ENCODE measurements around the gene CRYGS. TPM values are rescaled to one million over a fixed set of nuclear protein-coding genes. Genes with fewer than 3 reads are reported as not detected.
A peak's percentile ranks its signal among the peaks of the same experiment; 100 is the strongest.
"Not testable (repeated sequence)": the region's sequence is repeated elsewhere in the genome, so short reads cannot be mapped to it uniquely, and the experiment has no call there.

The CRYGS gene
- total RNA-seq, 1 experiment from 2014 or later = 0.63 TPM

DNA sequence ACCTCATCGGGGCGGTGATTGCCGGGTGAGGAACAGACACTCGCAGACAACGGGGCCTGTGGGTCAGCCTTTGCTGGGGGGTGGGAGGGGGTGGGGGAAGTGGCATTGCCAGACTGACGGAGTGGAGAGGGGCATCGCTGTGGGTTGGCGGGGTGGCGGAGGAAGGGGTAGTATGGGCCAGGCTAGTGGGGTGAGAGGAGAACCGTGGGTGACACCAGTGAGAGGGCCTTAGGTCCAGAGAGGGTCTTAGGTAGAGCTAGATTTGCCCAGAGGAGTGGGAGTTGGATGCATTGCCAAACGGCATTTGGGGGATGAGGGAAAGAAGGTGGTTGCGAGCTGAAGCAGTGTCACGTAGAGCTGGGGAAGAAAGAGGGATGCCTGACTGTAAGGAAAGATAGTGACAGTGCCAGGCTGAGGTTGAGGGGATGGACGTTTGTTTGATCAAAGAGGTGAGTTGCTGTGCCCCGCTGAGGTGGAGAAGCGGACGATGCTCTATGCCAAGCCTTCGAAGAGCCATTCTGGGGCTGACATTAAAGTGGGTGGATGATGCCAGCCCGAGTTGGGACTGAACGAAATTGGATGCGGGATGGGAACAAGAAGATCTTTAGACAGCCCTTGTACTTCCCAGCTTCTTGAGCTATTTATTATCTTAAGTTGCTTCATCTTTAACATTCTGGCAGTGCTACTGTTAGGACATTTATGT is 26.9 kb upstream of the CRYGS start:
- Histone ChIP-seq H3K36me3 (peaks cover 46% of the 10 kb centered on the region), H3K27me3 (replicated peaks) (no peaks in the 10 kb centered on the region), H3K4me1 (replicated peaks) (peaks cover 13% of the 10 kb centered on the region), H3K4me3 (peak overlapping the region; percentile 89), H3K9me3 (replicated peaks) (no peaks in the 10 kb centered on the region), H3K27ac (peak overlapping the region; percentile 87)
- DNase-seq (ENCODE audit: low read depth in 1 of 2, low spot score in 2 of 2) = no peak

DNA sequence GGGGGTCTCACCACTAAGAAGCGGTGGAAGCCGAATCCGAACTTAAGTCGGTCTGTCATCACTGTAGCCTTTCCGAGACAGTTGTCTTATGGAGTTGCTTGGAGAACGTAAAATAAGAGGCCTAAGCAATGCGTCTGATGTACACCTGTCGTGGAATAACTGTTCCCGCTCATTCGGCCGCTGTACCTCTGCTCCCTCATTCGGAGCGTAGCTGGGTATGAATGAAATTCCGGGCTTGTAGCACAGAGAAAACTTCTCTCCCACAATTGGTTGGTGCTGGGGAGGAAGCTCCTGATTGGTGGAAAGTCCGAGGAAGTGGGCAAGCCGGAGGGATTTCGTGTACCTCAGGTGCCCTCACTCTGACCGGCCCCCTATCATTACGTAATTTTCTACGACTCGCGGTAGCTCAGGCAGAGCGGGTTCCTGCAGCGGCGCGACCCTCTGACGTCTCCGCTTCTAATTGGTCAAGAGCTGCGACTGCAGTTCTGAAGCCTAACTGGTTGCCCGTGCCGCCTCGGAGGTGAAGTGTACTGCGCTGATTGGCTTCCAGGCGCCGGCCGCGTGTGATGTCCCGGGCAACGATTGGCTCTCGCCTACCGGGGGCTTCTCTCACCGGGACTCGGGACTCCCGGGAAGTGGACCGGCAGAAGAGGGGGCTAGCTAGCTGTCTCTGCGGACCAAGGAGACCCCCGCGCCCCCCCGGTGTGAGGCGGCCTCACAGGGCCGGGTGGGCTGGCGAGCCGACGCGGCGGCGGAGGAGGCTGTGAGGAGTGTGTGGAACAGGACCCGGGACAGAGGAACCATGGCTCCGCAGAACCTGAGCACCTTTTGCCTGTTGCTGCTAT is 26.1 kb upstream of the CRYGS start, which contains the start of gene DNAJB11:
DNAJB11 (plus strand) TSS at position 625 of the 845 bp plus-strand sequence; CDS start at position 803, 178 bp downstream.
- Histone ChIP-seq H3K27me3 (replicated peaks) (no peaks in the 10 kb centered on the region), H3K27ac (peak within 1 kb of the TSS; percentile 87), H3K9me3 (replicated peaks) (no peaks in the 10 kb centered on the region), H3K36me3 (peaks cover 38% of the 10 kb centered on the region), H3K4me3 (peak within 1 kb of the TSS; percentile 89), H3K4me1 (replicated peaks) (peaks cover 14% of the 10 kb centered on the region)
- DNase-seq (ENCODE audit: low read depth in 1 of 2, low spot score in 2 of 2) = peak; percentile 95 to 98

GRCh38 chr3:186569779-186570095 is 25.6 kb upstream of the CRYGS start:
- H3K9me3 ChIP-seq (replicated peaks) = no peaks in the 10 kb centered on the region
- peaks cover 14% of the 10 kb centered on the region for H3K4me1 ChIP-seq (replicated peaks)
- H3K27me3 ChIP-seq (replicated peaks) = no peaks in the 10 kb centered on the region
- H3K36me3 ChIP-seq = peaks cover 33% of the 10 kb centered on the region
- DNase-seq (ENCODE audit: low read depth in 1 of 2, low spot score in 2 of 2) = no peak
- peak overlapping the region; percentile 89 for H3K4me3 ChIP-seq
- no peak overlapping the region for H3K27ac ChIP-seq

- H3K4me1 ChIP-seq (replicated peaks) = peaks cover 14% of the 10 kb centered on the region
- not testable (repeated sequence) for DNase-seq (ENCODE audit: low read depth in 1 of 2, low spot score in 2 of 2); H3K27me3 ChIP-seq (replicated peaks); H3K27ac ChIP-seq; H3K9me3 ChIP-seq (replicated peaks)
- peaks cover 29% of the 10 kb centered on the region for H3K36me3 ChIP-seq
- peak overlapping the region; percentile 89 for H3K4me3 ChIP-seq
These were observed 25.2 kb upstream of the CRYGS start for GRCh38 chr3:186569361-186569760.

GRCh38 chr3:186567072-186567921 is 23.1 kb upstream of the CRYGS start, which contains the start of gene TBCCD1:
Gene TBCCD1 (minus strand): TSS chr3:186567339. CDS start chr3:186564329, 3,010 bp downstream.
- peaks cover 14% of the 10 kb centered on the region for H3K4me1 ChIP-seq (replicated peaks)
- H3K9me3 ChIP-seq (replicated peaks) = no peaks in the 10 kb centered on the region
- H3K36me3 ChIP-seq = peaks cover 16% of the 10 kb centered on the region
- no peaks in the 10 kb centered on the region for H3K27me3 ChIP-seq (replicated peaks)
- H3K4me3 ChIP-seq = peak within 1 kb of the TSS; percentile 75
- peak; percentile 79 to 93 for DNase-seq (ENCODE audit: low read depth in 1 of 2, low spot score in 2 of 2)
- peak within 1 kb of the TSS; percentile 35; the same call in 1 of the 2 replicates for H3K27ac ChIP-seq

DNA sequence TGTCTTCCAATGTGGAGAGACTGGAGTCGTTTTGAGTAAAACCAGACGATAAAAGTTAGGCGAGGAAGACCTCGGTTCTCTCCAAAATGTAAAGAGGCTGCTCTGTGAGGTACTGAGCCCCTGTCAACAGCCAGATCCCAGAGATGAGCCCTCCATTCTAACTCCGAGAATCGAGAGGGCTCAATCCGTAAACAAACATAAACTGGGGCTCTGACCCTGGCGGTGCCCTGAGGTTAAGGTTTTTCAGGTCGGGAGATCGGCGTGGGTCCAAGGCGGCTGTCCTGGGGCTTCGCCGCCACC is 22.5 kb upstream of the CRYGS start:
- Histone ChIP-seq H3K4me1 (replicated peaks) (peaks cover 14% of the 10 kb centered on the region), H3K36me3 (peaks cover 15% of the 10 kb centered on the region; the same call in 1 of the 2 replicates), H3K27ac (0 out of 2 replicates have a peak overlapping the region, but pooled peaks have one; percentile 11), H3K9me3 (replicated peaks) (no peaks in the 10 kb centered on the region), H3K4me3 (peak overlapping the region; percentile 75), H3K27me3 (replicated peaks) (no peaks in the 10 kb centered on the region)
- no peak for DNase-seq (ENCODE audit: low read depth in 1 of 2, low spot score in 2 of 2)

GRCh38 chr3:186564586-186564985 is 20.4 kb upstream of the CRYGS start:
- Histone ChIP-seq H3K36me3 (peaks cover 15% of the 10 kb centered on the region; the same call in 1 of the 2 replicates), H3K4me3 (no peak overlapping the region), H3K27ac (no peak overlapping the region), H3K9me3 (replicated peaks) (no peaks in the 10 kb centered on the region), H3K4me1 (replicated peaks) (peaks cover 9% of the 10 kb centered on the region), H3K27me3 (replicated peaks) (no peaks in the 10 kb centered on the region)
- DNase-seq (ENCODE audit: low read depth in 1 of 2, low spot score in 2 of 2) = no peak

- DNase-seq (ENCODE audit: low read depth in 1 of 2, low spot score in 2 of 2) = no peak
- Histone ChIP-seq H3K4me1 (replicated peaks) (no peaks in the 10 kb centered on the region), H3K36me3 (peaks cover 68% of the 10 kb centered on the region), H3K9me3 (replicated peaks) (no peaks in the 10 kb centered on the region), H3K27ac (no peak overlapping the region), H3K4me3 (no peak overlapping the region), H3K27me3 (replicated peaks) (no peaks in the 10 kb centered on the region)
These were observed 8.3 kb upstream of the CRYGS start for GRCh38 chr3:186552408-186553031.

- H3K9me3 ChIP-seq (replicated peaks) = no peaks in the 10 kb centered on the region
- no peak overlapping the region for H3K27ac ChIP-seq
- no peaks in the 10 kb centered on the region for H3K27me3 ChIP-seq (replicated peaks)
- no peaks in the 10 kb centered on the region for H3K4me1 ChIP-seq (replicated peaks)
- H3K4me3 ChIP-seq = no peak overlapping the region
- peaks cover 60% of the 10 kb centered on the region for H3K36me3 ChIP-seq
- DNase-seq (ENCODE audit: low read depth in 1 of 2, low spot score in 2 of 2) = no peak
These were observed 7.2 kb upstream of the CRYGS start for GRCh38 chr3:186551387-186551786.

- Histone ChIP-seq H3K27ac (no peak overlapping the region), H3K9me3 (replicated peaks) (no peaks in the 10 kb centered on the region), H3K27me3 (replicated peaks) (no peaks in the 10 kb centered on the region), H3K4me1 (replicated peaks) (no peaks in the 10 kb centered on the region), H3K36me3 (peaks cover 54% of the 10 kb centered on the region), H3K4me3 (no peak overlapping the region)
- DNase-seq (ENCODE audit: low read depth in 1 of 2, low spot score in 2 of 2) = no peak
These were observed 5.3 kb upstream of the CRYGS start for GRCh38 chr3:186549497-186549896.

DNA sequence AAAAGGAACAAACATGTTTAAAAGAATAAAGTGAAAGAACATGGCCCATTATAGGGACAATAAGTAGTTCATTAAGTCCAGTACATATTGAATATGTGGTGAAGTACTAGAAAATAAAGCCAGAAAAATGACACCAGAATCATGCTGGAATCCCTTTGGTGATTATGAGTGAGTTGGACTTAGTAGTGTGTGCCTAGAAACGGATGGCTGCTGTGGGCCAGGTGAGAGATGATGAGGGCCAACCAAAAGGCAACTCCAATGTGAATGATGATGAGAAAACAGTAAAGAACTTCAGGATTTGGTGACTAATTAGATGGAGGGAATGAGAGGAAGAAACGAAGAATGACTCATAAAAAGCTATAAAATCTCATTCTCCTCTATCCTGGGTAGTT is 3.3 kb downstream of the CRYGS start:
- H3K4me1 ChIP-seq (replicated peaks) = peaks cover 6% of the 10 kb centered on the region
- H3K36me3 ChIP-seq = 0 out of 2 replicates have a peak, but pooled peaks cover 3% of the 10 kb centered on the region
- H3K9me3 ChIP-seq (replicated peaks) = no peaks in the 10 kb centered on the region
- no peak for DNase-seq (ENCODE audit: low read depth in 1 of 2, low spot score in 2 of 2)
- H3K4me3 ChIP-seq = no peak overlapping the region
- H3K27me3 ChIP-seq (replicated peaks) = no peaks in the 10 kb centered on the region
- H3K27ac ChIP-seq = no peak overlapping the region

- Histone ChIP-seq H3K27ac (no peak overlapping the region), H3K4me1 (replicated peaks) (peaks cover 6% of the 10 kb centered on the region), H3K36me3 (0 out of 2 replicates have a peak, but pooled peaks cover 3% of the 10 kb centered on the region), H3K9me3 (replicated peaks) (no peaks in the 10 kb centered on the region), H3K27me3 (replicated peaks) (no peaks in the 10 kb centered on the region), H3K4me3 (no peak overlapping the region)
- peak; percentile 44 to 51 for DNase-seq (ENCODE audit: low read depth in 1 of 2, low spot score in 2 of 2)
These were observed 3.9 kb downstream of the CRYGS start for GRCh38 chr3:186540221-186540834.

GRCh38 chr3:186538779-186539178 is 5.4 kb downstream of the CRYGS start:
- H3K4me1 ChIP-seq (replicated peaks) = peaks cover 6% of the 10 kb centered on the region
- no peaks in the 10 kb centered on the region for H3K27me3 ChIP-seq (replicated peaks)
- H3K36me3 ChIP-seq = no peaks in the 10 kb centered on the region
- no peak overlapping the region for H3K27ac ChIP-seq
- H3K9me3 ChIP-seq (replicated peaks) = no peaks in the 10 kb centered on the region
- H3K4me3 ChIP-seq = no peak overlapping the region
- DNase-seq (ENCODE audit: low read depth in 1 of 2, low spot score in 2 of 2) = no peak
